GM19452 (cell line): Measurements from ENCODE around the gene UIMC1.

Source experiments
- ATAC-seq: cut with Tn5 transposase; IDR thresholded peaks from one replicate; pipeline ENCODE4 v1.9.1; 2021; ENCODE audit not compliant: unreplicated experiment

UIMC1 gene

DNA sequence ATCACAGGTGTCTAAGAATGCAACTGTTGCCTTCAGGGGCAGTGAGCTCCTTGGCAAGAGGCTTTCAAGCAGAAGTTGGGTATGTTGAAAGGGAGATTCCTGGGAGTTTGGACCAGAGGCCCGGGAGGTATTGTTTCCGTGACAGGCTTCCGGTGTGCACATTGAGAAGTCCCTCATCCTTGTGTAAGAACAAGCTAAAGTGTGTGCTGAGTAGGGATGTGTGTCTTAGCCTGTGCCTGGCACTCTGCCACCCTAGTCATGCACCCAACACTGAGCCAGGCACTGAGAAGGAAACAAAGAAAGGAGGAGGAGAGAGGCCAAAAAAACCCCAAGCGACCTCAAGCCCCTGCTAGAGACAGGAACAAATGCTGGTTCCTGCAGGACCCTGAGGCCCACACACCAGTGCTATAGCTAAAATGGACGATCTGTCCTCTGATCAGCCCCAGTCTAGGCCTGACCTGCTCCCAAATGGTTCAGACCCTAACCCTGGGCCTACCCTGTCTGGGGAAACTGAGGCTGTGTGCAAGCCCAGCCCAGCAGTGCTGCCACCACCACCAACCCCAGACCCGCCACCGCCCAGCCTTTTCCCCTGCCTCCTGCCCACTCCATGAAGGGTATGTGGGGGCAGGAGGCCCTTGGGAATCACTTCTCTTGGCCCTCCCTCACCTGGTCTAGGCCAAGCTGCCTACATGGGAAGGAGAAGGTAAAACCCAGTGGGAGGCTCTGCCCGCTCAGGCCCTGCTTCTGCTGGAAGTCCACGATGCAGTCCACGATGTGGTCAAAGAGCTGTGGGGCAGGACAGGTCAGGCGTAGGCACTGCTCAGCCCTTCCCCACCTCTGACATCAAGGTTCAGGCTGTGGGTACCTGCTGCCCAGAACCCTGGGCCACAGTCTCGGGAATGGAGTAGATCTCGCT, 120.0 kb downstream of the UIMC1 start:
- no peak for ATAC-seq

DNA sequence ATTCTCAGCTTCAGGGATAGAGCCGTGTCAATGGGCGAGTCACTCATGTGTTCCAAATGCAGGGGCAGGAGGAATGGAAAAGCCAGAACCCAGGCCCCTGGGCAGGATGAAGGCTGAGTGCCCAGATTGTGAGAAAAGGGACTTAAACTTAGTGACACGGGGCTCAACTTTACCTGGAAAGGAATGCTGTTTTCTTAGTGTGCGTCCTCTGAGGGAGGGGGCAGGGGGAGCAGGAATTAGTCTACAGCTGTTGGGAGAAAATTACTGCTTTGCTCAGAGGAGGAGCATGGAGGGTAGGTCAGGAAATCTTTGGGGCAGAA, 122.0 kb downstream of the UIMC1 start:
- ATAC-seq = no peak

DNA sequence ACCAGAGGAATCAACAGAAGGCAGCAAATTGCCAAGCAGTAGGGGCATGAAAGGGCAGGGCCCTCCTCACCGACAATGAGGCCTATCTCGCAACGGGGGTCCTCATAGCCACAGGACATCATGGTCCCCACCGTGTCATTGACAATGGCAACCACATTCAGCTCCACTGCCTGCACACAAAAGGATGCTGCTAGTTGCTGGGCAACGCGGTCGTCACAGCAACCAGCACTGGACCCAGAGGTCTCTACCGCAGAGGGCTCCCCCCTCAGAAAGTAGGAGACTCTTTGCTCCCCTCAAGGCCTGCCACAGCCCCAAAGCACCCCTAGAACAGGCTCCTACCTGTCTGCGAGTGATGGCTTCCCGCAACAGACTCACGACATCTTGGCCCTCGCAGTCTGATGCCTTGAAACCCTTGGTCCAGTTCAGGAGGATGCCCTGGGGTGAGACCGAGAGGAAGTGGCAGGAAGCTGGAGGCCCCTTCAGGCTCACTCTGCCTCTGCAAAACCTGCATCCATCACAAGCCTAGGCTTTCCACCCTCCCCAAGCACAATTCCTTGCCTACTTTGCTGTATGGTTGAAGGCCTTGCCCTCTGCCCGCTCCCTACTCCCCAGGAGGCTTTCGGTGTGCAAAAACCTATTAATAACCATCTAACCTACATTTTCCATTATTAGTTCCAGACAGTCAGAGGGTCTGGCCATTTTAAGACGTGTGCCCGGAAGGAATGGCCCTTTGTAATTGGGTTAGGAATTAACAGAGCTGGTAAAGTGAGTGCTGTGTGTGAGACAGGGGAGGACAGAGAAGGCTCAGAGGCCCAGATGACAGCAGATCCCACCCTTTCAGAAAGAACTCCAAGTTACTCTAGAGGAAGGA, 122.6 kb downstream of the UIMC1 start:
- ATAC-seq = no peak

DNA sequence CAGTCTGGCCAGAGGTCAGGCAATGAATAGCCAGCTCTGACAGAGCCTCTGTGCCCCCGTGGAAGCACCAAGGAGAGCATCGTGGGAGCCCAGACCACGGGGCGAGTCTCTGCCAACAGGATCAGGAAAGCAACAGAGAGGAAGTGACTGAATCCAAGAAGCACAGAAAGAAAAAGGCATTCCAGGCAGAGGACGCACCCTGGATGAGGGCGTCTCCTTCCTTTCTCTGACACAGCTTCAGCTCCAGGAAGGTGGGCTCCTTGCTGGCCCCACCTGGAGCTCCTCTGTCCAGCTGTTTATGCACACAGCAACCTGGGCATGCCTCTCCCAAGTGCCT, 124.0 kb downstream of the UIMC1 start:
- no peak for ATAC-seq

DNA sequence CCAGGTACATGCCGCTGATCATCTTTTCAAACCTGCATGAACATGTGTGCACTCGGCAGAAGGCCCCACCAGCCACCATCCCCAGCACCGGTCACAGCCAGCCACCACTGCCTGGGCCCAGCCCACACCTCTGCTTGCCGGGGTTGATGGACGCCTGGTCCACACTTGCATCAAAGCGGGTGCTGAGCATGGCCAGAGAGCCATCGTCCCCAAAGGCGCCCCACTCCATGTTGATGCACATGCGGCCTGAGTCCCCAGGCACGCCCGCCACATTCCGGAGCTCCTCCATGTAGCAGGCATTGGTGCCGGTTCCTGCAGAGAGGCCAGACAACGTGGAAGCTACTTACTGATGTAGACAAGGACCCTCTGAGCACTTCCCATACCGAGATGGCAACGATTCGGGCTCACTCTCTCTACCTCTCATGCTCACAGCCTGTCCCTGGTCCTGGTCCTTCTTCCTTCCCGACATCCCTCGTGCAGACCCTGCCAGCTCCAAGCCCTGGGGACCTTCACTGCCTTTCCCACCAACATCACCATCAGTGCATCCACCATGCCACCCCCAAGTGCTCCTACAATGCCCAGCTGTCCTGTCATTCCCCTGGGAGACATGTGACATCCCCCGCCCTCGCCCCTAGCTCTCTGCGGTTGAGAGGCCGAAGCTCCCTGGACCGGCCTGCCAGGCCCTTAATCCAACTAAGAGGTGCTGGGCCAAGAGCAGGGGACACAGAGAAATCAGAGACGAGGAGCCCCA, 124.6 kb downstream of the UIMC1 start:
- ATAC-seq = no peak

DNA sequence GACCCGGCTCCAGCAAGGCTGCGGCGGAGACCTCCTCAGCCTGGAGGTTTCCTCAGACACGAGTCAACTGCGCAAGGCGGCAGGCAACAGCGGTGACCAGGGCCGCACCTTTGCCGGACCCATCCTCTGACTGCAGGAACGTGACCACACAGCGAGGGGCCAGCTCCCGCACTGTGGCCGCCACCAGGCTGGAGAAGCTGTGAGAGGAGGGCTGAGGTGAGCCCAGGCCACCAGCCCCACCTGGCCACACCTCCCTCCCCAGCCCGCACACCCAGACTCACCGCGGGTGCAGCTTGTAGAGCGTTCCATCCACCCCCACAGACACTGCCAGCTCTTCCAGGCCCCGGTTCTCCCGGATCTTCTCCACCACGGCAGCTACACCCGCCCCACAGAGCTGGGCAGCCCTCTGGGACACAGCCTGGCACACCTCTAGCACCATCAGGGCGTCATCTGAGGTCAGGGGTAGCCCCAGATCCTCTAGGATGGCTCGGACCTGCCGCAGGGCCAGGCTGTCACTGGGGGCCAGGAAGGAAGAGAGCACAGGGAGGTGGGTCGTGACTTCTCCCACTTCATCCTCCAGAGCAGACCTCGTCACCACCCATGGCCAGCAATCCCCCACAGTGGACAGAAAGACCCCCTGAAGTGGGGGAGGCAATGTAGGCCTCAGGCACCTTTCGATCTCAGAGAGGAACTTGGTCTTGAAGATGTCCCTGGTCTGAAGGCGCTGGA, 125.4 kb downstream of the UIMC1 start:
- ATAC-seq = no peak

DNA sequence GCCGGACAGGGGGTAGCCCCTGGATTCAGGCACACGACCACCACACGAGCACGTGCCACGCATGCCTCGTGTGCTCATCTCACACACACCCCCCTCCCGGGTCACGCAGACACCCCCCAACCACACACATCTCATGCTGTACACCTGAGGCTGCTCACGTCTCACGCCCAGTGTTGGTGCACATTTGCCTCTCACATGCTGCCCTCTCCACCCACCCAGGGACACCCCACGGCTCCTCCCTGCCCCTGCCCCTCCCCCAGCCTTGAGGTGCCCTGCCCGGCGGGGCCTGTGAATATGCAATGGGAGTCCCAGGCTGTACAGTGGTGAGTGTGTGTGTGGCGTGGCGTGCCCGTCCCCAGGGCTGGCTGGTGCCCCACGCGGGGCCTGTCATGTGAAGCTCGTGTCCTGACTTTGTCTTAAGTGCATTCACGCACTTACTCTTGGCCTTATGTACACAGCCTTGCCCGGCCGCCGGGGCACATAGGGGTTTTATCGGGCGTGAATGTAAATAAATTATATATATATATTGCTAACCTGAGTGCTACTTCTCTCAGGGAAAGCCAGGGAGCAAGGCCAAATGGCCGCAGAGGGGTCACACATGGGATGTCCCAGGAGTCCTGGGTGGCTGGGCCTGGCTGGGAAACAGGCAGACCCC, 126.1 kb downstream of the UIMC1 start:
- ATAC-seq = no peak

DNA sequence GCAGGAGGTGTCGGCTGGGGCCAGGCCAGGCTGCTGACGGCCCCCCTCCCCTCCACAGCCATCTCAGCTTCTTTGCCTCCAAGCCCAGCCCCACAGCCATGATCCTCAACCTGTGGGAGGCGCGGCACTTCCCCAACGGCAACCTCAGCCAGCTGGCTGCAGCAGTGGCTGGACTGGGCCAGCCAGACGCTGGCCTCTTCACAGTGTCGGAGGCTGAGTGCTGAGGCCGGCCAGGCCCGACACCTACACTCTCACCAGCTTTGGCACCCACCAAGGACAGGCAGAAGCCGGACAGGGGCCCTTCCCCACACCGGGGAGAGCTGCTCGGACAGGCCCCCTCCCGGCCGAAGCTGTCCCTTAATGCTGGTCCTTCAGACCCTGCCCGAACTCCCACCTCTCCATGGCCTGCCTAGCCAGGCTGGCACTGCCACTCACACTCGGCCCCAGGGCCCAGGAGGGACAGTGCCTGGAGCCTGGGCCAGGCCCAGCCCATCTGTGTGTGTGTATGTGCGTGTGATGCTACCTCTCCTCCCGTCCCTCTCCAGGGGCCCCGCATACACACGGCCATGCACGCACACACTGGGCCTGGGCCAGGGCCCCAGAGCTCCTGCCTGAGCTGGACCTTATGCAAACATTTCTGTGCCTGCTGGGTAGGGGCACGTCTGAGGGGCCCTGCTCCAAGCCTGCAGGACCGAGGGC, 126.8 kb downstream of the UIMC1 start:
- ATAC-seq = no peak

DNA sequence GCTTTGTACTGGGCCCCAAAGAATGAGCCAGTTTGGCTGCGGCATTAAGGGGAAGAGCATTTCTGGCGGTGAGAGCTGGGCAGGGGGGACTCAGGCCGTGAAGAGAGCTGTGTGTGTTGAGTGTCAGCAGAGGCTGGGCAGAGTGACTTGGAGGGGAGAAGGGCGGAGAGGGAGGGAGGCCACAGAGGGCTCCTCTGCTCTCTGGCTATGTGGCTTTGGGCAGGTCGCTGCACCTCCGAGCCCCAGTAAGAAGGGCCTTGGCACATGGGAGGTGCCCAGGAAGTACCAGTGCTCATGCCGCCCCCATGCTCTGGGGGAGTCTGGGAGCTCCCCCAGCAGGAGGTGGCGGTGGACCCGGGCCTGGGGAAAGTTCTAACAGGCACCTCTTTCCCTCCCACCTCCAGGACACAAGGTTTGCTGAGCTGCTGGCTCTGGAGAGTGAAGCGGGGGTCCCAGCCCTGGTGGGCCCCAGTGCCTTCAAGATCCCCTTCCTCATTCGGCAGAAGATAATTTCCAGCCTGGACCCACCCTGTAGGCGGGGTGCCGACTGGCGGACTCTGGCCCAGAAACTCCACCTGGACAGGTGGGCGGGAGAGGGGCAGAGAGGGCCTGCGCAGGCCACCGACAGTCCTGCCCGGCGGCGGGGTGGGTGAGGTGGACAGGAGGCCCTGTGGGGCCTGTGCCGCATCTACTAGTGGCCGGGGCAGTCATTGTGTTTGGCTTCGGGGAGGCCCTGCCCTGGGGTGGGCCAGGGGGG, 127.5 kb downstream of the UIMC1 start:
- no peak for ATAC-seq

DNA sequence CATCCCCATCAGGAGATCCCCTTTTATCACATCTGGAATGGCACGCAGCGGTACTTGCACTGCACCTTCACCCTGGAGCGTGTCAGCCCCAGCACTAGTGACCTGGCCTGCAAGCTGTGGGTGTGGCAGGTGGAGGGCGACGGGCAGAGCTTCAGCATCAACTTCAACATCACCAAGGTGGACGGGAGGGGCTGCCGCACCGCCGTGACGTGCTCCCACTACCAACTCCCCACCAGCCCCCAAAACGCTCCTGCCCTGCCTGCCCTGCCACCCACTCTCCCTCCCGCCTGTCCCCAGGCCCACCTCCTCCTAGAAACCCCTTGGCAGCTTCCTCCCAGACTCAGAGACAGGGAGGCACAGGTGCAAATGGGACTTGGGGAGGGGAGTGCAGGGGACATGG, 128.1 kb downstream of the UIMC1 start:
- ATAC-seq = no peak

DNA sequence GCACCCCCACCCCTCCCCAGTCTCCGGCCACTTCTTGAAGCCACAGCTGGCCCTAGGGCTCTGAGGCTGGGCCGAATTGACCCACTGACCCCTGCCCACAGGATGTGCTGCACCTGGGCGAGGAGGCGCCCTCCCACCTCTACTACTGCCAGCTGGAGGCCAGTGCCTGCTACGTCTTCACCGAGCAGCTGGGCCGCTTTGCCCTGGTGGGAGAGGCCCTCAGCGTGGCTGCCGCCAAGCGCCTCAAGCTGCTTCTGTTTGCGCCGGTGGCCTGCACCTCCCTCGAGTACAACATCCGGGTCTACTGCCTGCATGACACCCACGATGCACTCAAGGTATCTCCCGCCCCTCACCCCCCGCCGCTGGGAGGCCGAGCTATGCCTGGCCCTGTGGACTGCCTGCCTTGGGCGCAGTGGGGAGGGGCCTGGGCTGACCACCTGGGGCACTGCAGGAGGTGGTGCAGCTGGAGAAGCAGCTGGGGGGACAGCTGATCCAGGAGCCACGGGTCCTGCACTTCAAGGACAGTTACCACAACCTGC, 128.7 kb downstream of the UIMC1 start:
- ATAC-seq = no peak

DNA sequence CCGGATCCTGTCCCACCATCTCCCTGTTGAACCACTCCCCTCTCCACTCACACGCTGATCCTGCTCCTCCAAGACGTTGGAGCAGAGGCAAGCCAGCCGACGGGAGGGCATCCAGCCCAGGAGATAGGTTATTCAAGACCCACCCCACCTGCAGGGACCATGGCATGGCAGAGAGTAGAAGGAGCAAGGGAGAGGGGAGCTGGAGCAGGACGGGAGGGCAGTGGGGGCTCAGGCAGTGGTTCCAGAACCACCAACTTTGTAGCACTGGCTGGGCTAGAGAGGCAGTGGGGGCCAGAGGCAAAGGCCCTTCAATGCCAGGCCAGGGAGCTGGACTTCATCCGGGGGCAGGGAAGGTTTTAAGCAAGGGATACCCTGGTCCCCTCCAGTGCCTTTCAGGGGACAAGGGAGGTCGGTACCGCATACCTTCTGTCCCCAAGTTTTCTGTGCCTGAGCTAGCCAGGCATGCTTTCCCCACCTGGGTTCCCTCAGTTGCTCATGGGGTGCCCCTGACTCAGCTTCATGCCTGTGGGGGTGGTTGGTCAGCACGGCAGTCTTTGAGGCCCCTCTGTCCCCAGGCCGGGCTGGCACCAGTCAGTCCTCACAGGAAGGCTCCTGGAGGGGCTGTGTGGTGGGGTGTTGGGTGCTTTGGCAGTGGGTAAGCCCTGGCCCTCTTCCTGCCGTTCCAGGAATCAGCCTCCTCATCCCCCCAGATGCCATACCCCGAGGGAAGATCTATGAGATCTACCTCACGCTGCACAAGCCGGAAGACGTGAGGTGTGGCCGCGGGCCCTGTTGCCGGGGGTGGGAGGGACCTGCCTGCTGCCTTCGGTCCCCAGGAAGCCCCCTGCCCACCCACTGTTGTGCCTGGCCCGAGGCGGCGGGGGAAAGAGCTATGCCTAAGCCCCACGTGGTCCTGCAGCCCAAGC, 129.8 kb downstream of the UIMC1 start:
- no peak for ATAC-seq

DNA sequence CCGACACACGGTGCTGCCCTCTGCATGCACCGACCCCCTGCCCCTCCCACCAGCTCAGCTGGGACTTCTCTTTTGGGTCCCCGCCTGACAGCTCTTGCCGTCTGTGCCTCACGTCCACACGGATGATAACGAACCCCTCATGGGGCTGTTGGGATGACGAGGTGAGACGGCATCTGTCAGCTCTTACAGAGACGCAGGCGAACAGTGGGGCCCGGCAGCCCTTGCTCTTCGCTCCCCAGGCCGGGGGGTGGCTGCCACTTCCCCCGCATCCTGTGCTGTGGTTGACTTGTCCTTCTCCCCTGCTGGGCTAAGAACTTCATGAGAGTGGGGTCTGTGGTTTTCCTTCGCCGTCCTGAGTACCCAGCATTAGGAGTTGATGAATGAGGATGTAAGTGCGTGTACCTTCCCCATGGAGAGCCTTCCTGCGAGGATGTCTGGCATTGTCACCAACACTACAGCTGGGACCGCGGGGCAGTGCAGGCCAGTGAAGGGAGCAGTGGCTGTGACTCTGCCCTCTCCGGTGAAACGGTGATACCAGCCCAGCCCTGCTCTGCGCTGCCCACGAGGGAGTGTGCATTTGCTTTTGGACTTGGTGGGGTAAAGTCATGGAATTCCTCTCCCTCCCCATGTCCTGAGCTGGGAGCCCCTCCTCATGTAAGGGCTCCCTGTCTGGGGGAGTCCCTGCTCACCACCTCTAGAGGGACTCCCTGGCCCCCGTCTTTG, 130.6 kb downstream of the UIMC1 start:
- no peak for ATAC-seq

DNA sequence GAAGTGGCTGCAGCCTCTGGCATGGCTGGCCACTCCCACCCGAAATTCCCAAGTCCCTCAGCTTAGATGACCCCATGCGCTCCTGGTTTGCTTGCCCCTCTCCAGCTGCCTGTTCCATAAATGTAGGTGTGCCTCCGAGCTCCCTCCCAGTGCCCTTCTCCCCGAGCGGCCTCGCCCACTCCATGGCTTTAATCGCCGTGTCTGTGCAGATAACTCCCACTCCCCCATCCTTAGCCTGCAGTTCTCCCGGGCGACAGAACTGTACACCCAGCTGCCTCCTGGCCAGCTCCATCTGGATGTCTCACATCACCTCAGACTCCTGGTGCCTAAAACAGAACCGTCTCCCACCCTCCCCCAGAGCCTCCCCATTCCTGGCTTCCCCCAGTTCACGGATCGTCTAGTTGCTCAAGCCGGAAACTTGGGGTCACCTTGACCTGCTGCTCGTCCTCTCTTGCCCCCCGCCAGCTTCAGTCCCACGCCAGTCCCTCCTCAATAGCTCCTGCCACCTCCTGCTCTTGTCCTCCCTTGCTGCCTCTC, 131.5 kb downstream of the UIMC1 start:
- ATAC-seq = no peak

DNA sequence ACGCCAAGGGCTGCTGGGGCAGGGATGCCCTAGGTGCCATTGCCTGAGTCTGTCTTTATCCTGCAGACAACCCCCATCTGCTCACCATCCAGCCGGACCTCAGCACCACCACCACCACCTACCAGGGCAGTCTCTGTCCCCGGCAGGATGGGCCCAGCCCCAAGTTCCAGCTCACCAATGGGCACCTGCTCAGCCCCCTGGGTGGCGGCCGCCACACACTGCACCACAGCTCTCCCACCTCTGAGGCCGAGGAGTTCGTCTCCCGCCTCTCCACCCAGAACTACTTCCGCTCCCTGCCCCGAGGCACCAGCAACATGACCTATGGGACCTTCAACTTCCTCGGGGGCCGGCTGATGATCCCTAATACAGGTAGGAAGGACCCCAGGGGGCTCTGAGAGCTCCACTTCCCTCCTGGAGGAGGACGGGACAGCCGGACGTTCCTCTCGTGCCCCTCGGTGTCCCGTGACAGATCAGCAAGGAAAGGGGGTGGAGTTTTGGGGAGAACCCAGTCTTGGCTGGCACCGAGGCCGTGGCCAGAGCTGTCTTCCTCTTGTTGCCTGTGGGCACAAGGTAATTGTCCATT, 132.3 kb downstream of the UIMC1 start:
- no peak for ATAC-seq

DNA sequence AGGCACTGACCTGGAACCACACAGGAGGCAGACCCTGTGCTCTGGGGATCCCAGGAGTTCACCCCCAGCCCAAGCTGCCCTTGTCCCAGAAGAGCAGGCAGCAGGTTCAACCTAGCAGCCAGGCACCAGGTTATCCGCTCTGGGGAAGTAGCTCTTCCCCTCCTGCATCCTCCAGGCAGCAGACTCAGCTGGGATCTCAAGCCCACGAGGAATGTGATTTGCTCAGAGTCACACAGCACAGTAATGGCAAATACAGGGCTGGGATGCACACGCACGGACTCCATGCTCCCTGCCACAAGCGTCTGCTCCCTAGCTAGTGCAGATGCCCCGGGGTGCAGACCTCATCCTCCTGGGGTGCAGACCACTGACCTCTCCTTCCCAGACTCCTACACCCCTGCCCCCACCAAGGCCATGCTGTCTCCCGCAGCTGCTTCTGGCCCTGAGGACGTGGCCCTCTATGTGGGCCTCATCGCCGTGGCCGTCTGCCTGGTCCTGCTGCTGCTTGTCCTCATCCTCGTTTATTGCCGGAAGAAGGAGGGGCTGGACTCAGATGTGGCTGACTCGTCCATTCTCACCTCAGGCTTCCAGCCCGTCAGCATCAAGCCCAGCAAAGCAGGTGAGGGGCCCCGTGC, 132.9 kb downstream of the UIMC1 start:
- no peak for ATAC-seq
